CD14-positive monocyte (primary cell): ENCODE measurements around the gene ECM2. TPM values are rescaled to one million over a fixed set of nuclear protein-coding genes. Genes with fewer than 3 reads are reported as not detected.

Experiments
- DNase-seq, 3 donors: peaks; one replicate each; pipeline ENCODE4 v3.0.0-alpha.2; 2011 to 2022
- H2AFZ ChIP-seq: 2 replicates; pipeline ENCODE4 v1.6.0; 2012; ENCODE audit warnings: mild to moderate bottlenecking, low read depth, low read length, inconsistent platforms; ENCODE audit not compliant: insufficient read depth, poor library complexity, severe bottlenecking
- H3K27ac ChIP-seq, 2 donors: 1 replicate in 1 of 2; 2 replicates in 1 of 2; pipeline ENCODE4 v1.5.1; 2012 to 2013; ENCODE audit warnings: low read length in 2 of 2, control low read depth in 1 of 2, inconsistent platforms in 1 of 2, low read depth in 1 of 2, mild to moderate bottlenecking in 1 of 2
- H3K27me3 ChIP-seq, 2 donors: one replicate each; pipeline versions ENCODE4 v1.6.0 to v1.6.1; 2011 to 2013; ENCODE audit warnings: low read length in 2 of 2; ENCODE audit not compliant: control insufficient read depth in 2 of 2, insufficient read depth in 2 of 2
- H3K36me3 ChIP-seq, 2 donors: replicated peaks in 1 of 2; 1 replicate in 1 of 2; 2 replicates in 1 of 2; pipeline versions ENCODE4 v1.5.1 to v1.6.1; 2012 to 2013; ENCODE audit warnings: low read length in 2 of 2, control low read depth in 1 of 2, inconsistent platforms in 1 of 2, mild to moderate bottlenecking in 1 of 2; ENCODE audit not compliant: insufficient read depth in 2 of 2, control insufficient read depth in 1 of 2
- H3K4me1 ChIP-seq, 2 donors: 1 replicate in 1 of 2; 2 replicates in 1 of 2; pipeline versions ENCODE4 v1.5.1 to v1.6.1; 2012 to 2013; ENCODE audit warnings: low read length in 2 of 2, control low read depth in 1 of 2, inconsistent platforms in 1 of 2, mild to moderate bottlenecking in 1 of 2, moderate library complexity in 1 of 2; ENCODE audit not compliant: insufficient read depth in 2 of 2, control insufficient read depth in 1 of 2
- H3K4me2 ChIP-seq: replicated peaks from 2 replicates; pipeline ENCODE3; 2012; ENCODE audit warnings: low read length, moderate library complexity, mild to moderate bottlenecking; ENCODE audit not compliant: poor library complexity, severe bottlenecking; ENCODE audit errors: extremely low read depth
- H3K4me3 ChIP-seq, 3 experiments: fragments of 200-600 bp in 1 of 3; sonication (generic) in 1 of 3; replicated peaks in 1 of 3; 1 replicate in 2 of 3; 2 replicates in 1 of 3; pipeline ENCODE4 v1.5.1; 2011 to 2013; ENCODE audit warnings: low read length in 3 of 3, mild to moderate bottlenecking in 3 of 3, control low read depth in 2 of 3, low read depth in 2 of 3, inconsistent platforms in 1 of 3, moderate library complexity in 1 of 3
- H3K79me2 ChIP-seq: 2 replicates; pipeline ENCODE4 v1.6.0; 2012; ENCODE audit warnings: mild to moderate bottlenecking, control low read depth, inconsistent platforms, low read length, moderate library complexity; ENCODE audit not compliant: insufficient read depth
- H3K9ac ChIP-seq: 2 replicates; pipeline ENCODE4 v1.6.0; 2017; ENCODE audit warnings: low read length, mild to moderate bottlenecking; ENCODE audit not compliant: insufficient read depth, poor library complexity, severe bottlenecking
- H3K9me3 ChIP-seq, 2 donors: replicated peaks in 1 of 2; 1 replicate in 1 of 2; 2 replicates in 1 of 2; pipeline versions ENCODE4 v1.5.1 to v1.6.1; 2012 to 2013; ENCODE audit warnings: low read length in 2 of 2, control low read depth in 1 of 2; ENCODE audit not compliant: control insufficient read depth in 1 of 2, insufficient read depth in 1 of 2
- H4K20me1 ChIP-seq: 2 replicates; pipeline ENCODE4 v1.6.0; 2012; ENCODE audit warnings: mild to moderate bottlenecking, low read length, control low read depth, moderate library complexity; ENCODE audit not compliant: insufficient read depth
- H3K27ac Mint-ChIP-seq, 7 donors: one replicate each; pipeline ENCODE4 v1.8.0; 2020; ENCODE audit warnings: mild to moderate bottlenecking in 7 of 7, mixed read lengths in 7 of 7, moderate library complexity in 6 of 7, inconsistent platforms in 2 of 7
- H3K27me3 Mint-ChIP-seq, 3 donors: one replicate each; pipeline ENCODE4 v1.8.0; 2021 to 2022; ENCODE audit warnings: low read depth in 3 of 3, mild to moderate bottlenecking in 3 of 3, mixed read lengths in 3 of 3, moderate library complexity in 3 of 3, inconsistent platforms in 1 of 3
- H3K36me3 Mint-ChIP-seq, 2 donors: one replicate each; pipeline ENCODE4 v1.8.0; 2020; ENCODE audit warnings: mixed read lengths in 2 of 2, inconsistent platforms in 1 of 2, mild to moderate bottlenecking in 1 of 2
- H3K4me1 Mint-ChIP-seq: one replicate; pipeline ENCODE4 v1.8.0; 2020; ENCODE audit warnings: mild to moderate bottlenecking, mixed read lengths
- H3K4me3 Mint-ChIP-seq, 2 donors: one replicate each; pipeline ENCODE4 v1.8.0; 2020; ENCODE audit warnings: mild to moderate bottlenecking in 2 of 2, mixed read lengths in 2 of 2, moderate library complexity in 1 of 2
- H3K9me3 Mint-ChIP-seq, 7 donors: one replicate each; pipeline ENCODE4 v1.8.0; 2020 to 2022; ENCODE audit warnings: mixed read lengths in 7 of 7, mild to moderate bottlenecking in 6 of 7, moderate library complexity in 6 of 7, inconsistent platforms in 2 of 7
- WGBS: methylation state at CpG from one replicate; pipeline ENCODE4 v1.1.5; 2013; ENCODE audit warnings: missing lambda C conversion rate; ENCODE audit not compliant: insufficient coverage; 5-methylcytosine and 5-hydroxymethylcytosine counted together
- intact Hi-C, 2 donors: fragments of 100-400 bp; cut with micrococcal nuclease; formaldehyde crosslinking; loops; one replicate each; pipeline versions ENCODE4 v1.15.0 to v1.15.1; 2023
- polyA plus RNA-seq, 3 donors: library from polyadenylated mRNA; depleted of rRNA in 1 of 3; unstranded in 2 of 3; stranded (reverse) in 1 of 3; fragments of 300-500 nt in 2 of 3; fragments of >200 nt in 1 of 3; fragmentation: Illumina TruSeq in 2 of 3; gene quantifications; 1 replicate in 2 of 3; 2 replicates in 1 of 3; pipeline ENCODE4 v1.2.3, GENCODE V29; 2012 to 2021
- TF ChIP-seq, protein P1 (sequence below): fragments of 200-600 bp; IDR thresholded peaks from one replicate; pipeline ENCODE4 v1.8.0; 2022; ENCODE audit warnings: antibody characterized with exemption, mild to moderate bottlenecking

ECM2 gene
- polyA plus RNA-seq, 3 donors: 0.15 TPM; not detected in 2

DNA sequence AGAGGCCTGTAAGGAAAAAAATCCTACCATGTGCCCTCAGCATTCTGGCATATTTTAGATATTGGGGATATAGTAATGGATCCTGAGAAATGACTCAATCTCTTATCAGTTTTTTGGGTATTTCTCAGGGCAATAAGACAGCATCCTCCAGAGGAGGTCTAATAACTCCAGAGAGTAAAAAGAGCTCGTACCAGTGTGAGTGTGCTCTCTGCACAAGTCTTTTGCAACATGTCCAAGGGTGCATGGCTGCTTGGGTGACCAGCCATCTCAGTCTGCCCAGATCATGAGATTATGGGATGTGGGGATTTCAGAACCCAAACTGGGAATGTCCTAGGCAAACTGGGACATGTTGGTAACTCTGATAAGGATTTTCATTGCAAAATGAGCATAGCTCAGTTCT lies 68.7 kb downstream of the ECM2 start:
- no peaks in the 10 kb centered on the region for H3K9me3 ChIP-seq
- H3K27me3 Mint-ChIP-seq: peaks cover 0 to 2% (median 0%) of the 10 kb centered on the region in 3 donors
- no peaks in the 10 kb centered on the region for H3K27me3 ChIP-seq
- TF ChIP-seq, protein P1, sequence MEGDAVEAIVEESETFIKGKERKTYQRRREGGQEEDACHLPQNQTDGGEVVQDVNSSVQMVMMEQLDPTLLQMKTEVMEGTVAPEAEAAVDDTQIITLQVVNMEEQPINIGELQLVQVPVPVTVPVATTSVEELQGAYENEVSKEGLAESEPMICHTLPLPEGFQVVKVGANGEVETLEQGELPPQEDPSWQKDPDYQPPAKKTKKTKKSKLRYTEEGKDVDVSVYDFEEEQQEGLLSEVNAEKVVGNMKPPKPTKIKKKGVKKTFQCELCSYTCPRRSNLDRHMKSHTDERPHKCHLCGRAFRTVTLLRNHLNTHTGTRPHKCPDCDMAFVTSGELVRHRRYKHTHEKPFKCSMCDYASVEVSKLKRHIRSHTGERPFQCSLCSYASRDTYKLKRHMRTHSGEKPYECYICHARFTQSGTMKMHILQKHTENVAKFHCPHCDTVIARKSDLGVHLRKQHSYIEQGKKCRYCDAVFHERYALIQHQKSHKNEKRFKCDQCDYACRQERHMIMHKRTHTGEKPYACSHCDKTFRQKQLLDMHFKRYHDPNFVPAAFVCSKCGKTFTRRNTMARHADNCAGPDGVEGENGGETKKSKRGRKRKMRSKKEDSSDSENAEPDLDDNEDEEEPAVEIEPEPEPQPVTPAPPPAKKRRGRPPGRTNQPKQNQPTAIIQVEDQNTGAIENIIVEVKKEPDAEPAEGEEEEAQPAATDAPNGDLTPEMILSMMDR: no peak
- H3K4me3 Mint-ChIP-seq: no peak overlapping the region
- DNase-seq: no peak
- no peak overlapping the region for H3K4me2 ChIP-seq
- H3K4me1 Mint-ChIP-seq: no peaks in the 10 kb centered on the region
- H3K36me3 ChIP-seq: no peaks in the 10 kb centered on the region
- no peak overlapping the region for H3K27ac Mint-ChIP-seq
- no peaks in the 10 kb centered on the region for H3K79me2 ChIP-seq
- H4K20me1 ChIP-seq: no peaks in the 10 kb centered on the region
- no peak overlapping the region for H3K4me3 ChIP-seq
- WGBS: 91% methylated on average over 1 of the region's 1 CpG
- H3K27ac ChIP-seq: no peak overlapping the region
- H2AFZ ChIP-seq: no peak overlapping the region
- H3K9ac ChIP-seq: no peak overlapping the region
- intact Hi-C loops: no loop called here
- no peaks in the 10 kb centered on the region for H3K4me1 ChIP-seq
- H3K36me3 Mint-ChIP-seq: peaks cover 0 to 3% of the 10 kb centered on the region in 2 donors
- H3K9me3 Mint-ChIP-seq: no peaks in the 10 kb centered on the region

GRCh38 chr9:92463984-92464383 lies 71.8 kb downstream of the ECM2 start:
- H4K20me1 ChIP-seq: no peaks in the 10 kb centered on the region
- Mint-ChIP-seq H3K27me3 (no peaks in the 10 kb centered on the region), H3K27ac (no peak overlapping the region), H3K4me3 (no peak overlapping the region), H3K4me1 (no peaks in the 10 kb centered on the region), H3K9me3 (no peaks in the 10 kb centered on the region), H3K36me3 (peaks cover 0 to 3% of the 10 kb centered on the region in 2 donors)
- DNase-seq: no peak
- no peaks in the 10 kb centered on the region for H3K9me3 ChIP-seq
- no peak overlapping the region for H3K4me2 ChIP-seq
- H3K79me2 ChIP-seq: no peaks in the 10 kb centered on the region
- H2AFZ ChIP-seq: no peak overlapping the region
- TF ChIP-seq, protein P1: no peak
- no peaks in the 10 kb centered on the region for H3K4me1 ChIP-seq
- H3K9ac ChIP-seq: no peak overlapping the region
- no peak overlapping the region for H3K27ac ChIP-seq
- intact Hi-C loops: no loop called here
- no peaks in the 10 kb centered on the region for H3K27me3 ChIP-seq
- no peak overlapping the region for H3K4me3 ChIP-seq
- H3K36me3 ChIP-seq: no peaks in the 10 kb centered on the region
- 98% methylated on average over 3 of the region's 3 CpGs for WGBS
